ENCODE measurements around the gene SAMD4A.

The SAMD4A gene

GRCh38 chr14:54767139-54767431, 200.2 kb downstream of the SAMD4A start:
- DNase-seq = no peak

- no peak for DNase-seq
Measured at GRCh38 chr14:54767450-54767849, 200.5 kb downstream of the SAMD4A start.

- DNase-seq = no peak
Measured at GRCh38 chr14:54768501-54769129, 201.7 kb downstream of the SAMD4A start.

- DNase-seq = no peak
Measured at GRCh38 chr14:54769951-54770863, 203.3 kb downstream of the SAMD4A start.

GRCh38 chr14:54771411-54772027, 204.6 kb downstream of the SAMD4A start:
- DNase-seq = no peak

- DNase-seq = no peak
Measured at GRCh38 chr14:54772451-54772881, 205.5 kb downstream of the SAMD4A start.

GRCh38 chr14:54773171-54774006, 206.5 kb downstream of the SAMD4A start:
- peak; percentile 36 for DNase-seq

GRCh38 chr14:54774824-54775223, 207.9 kb downstream of the SAMD4A start:
- DNase-seq = no peak

- no peak for DNase-seq
Measured at GRCh38 chr14:54775486-54776140, 208.7 kb downstream of the SAMD4A start.

GRCh38 chr14:54776361-54777001, 209.6 kb downstream of the SAMD4A start:
- DNase-seq = peak; percentile 2

- DNase-seq = no peak
Measured at GRCh38 chr14:54777395-54777794, 210.5 kb downstream of the SAMD4A start.

GRCh38 chr14:54778618-54779345, 211.9 kb downstream of the SAMD4A start:
- DNase-seq = no peak

- DNase-seq = no peak
Measured at GRCh38 chr14:54781080-54781479, 214.2 kb downstream of the SAMD4A start.

- no peak for DNase-seq
Measured at GRCh38 chr14:54781961-54782750, 215.2 kb downstream of the SAMD4A start.

- no peak for DNase-seq
Measured at GRCh38 chr14:54782751-54783659, 216.1 kb downstream of the SAMD4A start.

GRCh38 chr14:54783660-54784015, 216.7 kb downstream of the SAMD4A start:
- DNase-seq = no peak

- no peak for DNase-seq
Measured at GRCh38 chr14:54784060-54784459, 217.1 kb downstream of the SAMD4A start.

GRCh38 chr14:54784657-54785056, 217.7 kb downstream of the SAMD4A start:
- no peak for DNase-seq

GRCh38 chr14:54785136-54785777, 218.3 kb downstream of the SAMD4A start:
- DNase-seq = no peak

Measured in GOT3 (cell line).